DOHH2 (cell line): ENCODE measurements around the gene VCX.

Source experiments
- EZH2phosphoT487 ChIP-seq: fragments of 200-600 bp; sonication (generic); IDR thresholded peaks from 2 replicates; pipeline ENCODE4 v1.6.1; 2017; ENCODE audit warnings: borderline replicate concordance, mild to moderate bottlenecking, antibody characterized with exemption, low read length, moderate library complexity, mixed read lengths
- TF ChIP-seq, protein P1 (sequence below): fragments of 200-600 bp; sonication (generic); IDR thresholded peaks from one replicate; pipeline ENCODE4 v1.5.1; 2014; ENCODE audit warnings: antibody characterized with exemption, mild to moderate bottlenecking, low read depth, low read length; ENCODE audit not compliant: poor library complexity, severe bottlenecking

- TF ChIP-seq, protein P1, sequence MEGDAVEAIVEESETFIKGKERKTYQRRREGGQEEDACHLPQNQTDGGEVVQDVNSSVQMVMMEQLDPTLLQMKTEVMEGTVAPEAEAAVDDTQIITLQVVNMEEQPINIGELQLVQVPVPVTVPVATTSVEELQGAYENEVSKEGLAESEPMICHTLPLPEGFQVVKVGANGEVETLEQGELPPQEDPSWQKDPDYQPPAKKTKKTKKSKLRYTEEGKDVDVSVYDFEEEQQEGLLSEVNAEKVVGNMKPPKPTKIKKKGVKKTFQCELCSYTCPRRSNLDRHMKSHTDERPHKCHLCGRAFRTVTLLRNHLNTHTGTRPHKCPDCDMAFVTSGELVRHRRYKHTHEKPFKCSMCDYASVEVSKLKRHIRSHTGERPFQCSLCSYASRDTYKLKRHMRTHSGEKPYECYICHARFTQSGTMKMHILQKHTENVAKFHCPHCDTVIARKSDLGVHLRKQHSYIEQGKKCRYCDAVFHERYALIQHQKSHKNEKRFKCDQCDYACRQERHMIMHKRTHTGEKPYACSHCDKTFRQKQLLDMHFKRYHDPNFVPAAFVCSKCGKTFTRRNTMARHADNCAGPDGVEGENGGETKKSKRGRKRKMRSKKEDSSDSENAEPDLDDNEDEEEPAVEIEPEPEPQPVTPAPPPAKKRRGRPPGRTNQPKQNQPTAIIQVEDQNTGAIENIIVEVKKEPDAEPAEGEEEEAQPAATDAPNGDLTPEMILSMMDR, result no peak
- no peak for TF ChIP-seq EZH2phosphoT487
Observed at GRCh38 chrX:7841084-7841805, 1.7 kb upstream of the VCX start.
